ENCODE data around the gene IGF1R. TPM values are rescaled to one million over a fixed set of nuclear protein-coding genes. Genes with fewer than 3 reads are reported as not detected.
"Not testable (repeated sequence)": the region's sequence is repeated elsewhere in the genome, so short reads cannot be mapped to it uniquely, and the experiment has no call there.

The IGF1R gene
- total RNA-seq, 1 experiment from 2014 or later, result 125 TPM

GRCh38 chr15:98617328-98617980 lies 30.9 kb upstream of the IGF1R start:
- ChIA-PET CTCF (no interaction called here), POLR2A (no interaction called here)
- ATAC-seq (no peak), DNase-seq (ENCODE audit: low spot score) (no peak)
- TF ChIP-seq MXD4 (CRISPR knock-in tag; IDR thresholded peaks at IDR 0.05; ENCODE audit: borderline replicate concordance) (no peak), E2F1 (CRISPR knock-in tag; IDR thresholded peaks at IDR 0.05) (no peak), PRDM15 (CRISPR knock-in tag; IDR thresholded peaks at IDR 0.05) (no peak), ESRRA (CRISPR knock-in tag; IDR thresholded peaks at IDR 0.05; ENCODE audit: borderline replicate concordance) (no peak), E2F4 (CRISPR knock-in tag; IDR thresholded peaks at IDR 0.05; ENCODE audit: borderline replicate concordance, low read depth) (no peak), ATF6 (CRISPR knock-in tag; IDR thresholded peaks at IDR 0.05) (no peak), ATF1 (CRISPR knock-in tag; IDR thresholded peaks at IDR 0.05) (no peak), ZNF219 (CRISPR knock-in tag; IDR thresholded peaks at IDR 0.05; ENCODE audit: borderline replicate concordance) (no peak), SMAD3 (CRISPR knock-in tag; IDR thresholded peaks at IDR 0.05; ENCODE audit: borderline replicate concordance) (no peak), NR3C1 (CRISPR knock-in tag; conservative IDR thresholded peaks at IDR 0.05; ENCODE audit: low read depth) (no peak)
- Mint-ChIP-seq H3K27me3 (ENCODE audit: low read depth) (no peaks in the 10 kb centered on the region), H3K27ac (0 out of 2 replicates have a peak overlapping the region, but pooled peaks have one; percentile 60), H3K4me3 (no peak overlapping the region), H3K4me1 (peaks cover 7% of the 10 kb centered on the region), H3K36me3 (no peaks in the 10 kb centered on the region), H3K9me3 (no peaks in the 10 kb centered on the region)

- H3K9me3 Mint-ChIP-seq; H3K36me3 Mint-ChIP-seq; POLR2A ChIA-PET; H3K27ac Mint-ChIP-seq; H3K27me3 Mint-ChIP-seq (ENCODE audit: low read depth); H3K4me1 Mint-ChIP-seq; ATAC-seq; H3K4me3 Mint-ChIP-seq; CTCF ChIA-PET; DNase-seq (ENCODE audit: low spot score): not testable (repeated sequence)
These were observed 29.8 kb upstream of the IGF1R start for GRCh38 chr15:98618576-98618975.

- Mint-ChIP-seq H3K27ac (no peak overlapping the region; the same call in 1 of the 2 replicates), H3K4me1 (peaks cover 7% of the 10 kb centered on the region), H3K9me3 (no peaks in the 10 kb centered on the region), H3K36me3 (no peaks in the 10 kb centered on the region), H3K27me3 (ENCODE audit: low read depth) (no peaks in the 10 kb centered on the region), H3K4me3 (no peak overlapping the region)
- ATAC-seq, result peak; percentile 44; the same call in 1 of the 2 replicates
- DNase-seq (ENCODE audit: low spot score), result no peak
- ChIA-PET CTCF (no interaction called here), POLR2A (no interaction called here)
- TF ChIP-seq ZNF263 (CRISPR knock-in tag; IDR thresholded peaks at IDR 0.05; ENCODE audit: low read depth) (no peak), EMX1 (CRISPR knock-in tag; IDR thresholded peaks at IDR 0.05) (no peak)
These were observed 28.3 kb upstream of the IGF1R start for GRCh38 chr15:98620020-98620419.

Data from WTC11 (cell line).